Esophagus mucosa (tissue), 1 donor: Measurements from ENCODE around the gene PCYT1A. TPM values are rescaled to one million over a fixed set of nuclear protein-coding genes. Genes with fewer than 3 reads are reported as not detected.
A peak's percentile ranks its signal among the peaks of the same experiment; 100 is the strongest.

Experiments
- ATAC-seq: fragments of 200-7000 bp; cut with Tn5 transposase; one replicate; pipeline ENCODE4 v1.9.1; 2020
- total RNA-seq: library from RNA; stranded (reverse); gene quantifications from one replicate; pipeline ENCODE4 v1.2.4, GENCODE V29; 2023
- donor health status: DM: yes; HTN: yes; CAD: no.

Gene PCYT1A
- total RNA-seq, 1 donor from 2014 or later = 49.2 TPM

GRCh38 chr3:196235452-196236122 lies 51.9 kb downstream of the PCYT1A start:
- no peak for ATAC-seq

GRCh38 chr3:196232882-196233251 lies 54.7 kb downstream of the PCYT1A start:
- ATAC-seq = no peak

GRCh38 chr3:196232154-196232881 lies 55.2 kb downstream of the PCYT1A start:
- ATAC-seq = no peak

- ATAC-seq = no peak
These were observed 59.7 kb downstream of the PCYT1A start for GRCh38 chr3:196227629-196228493.

- ATAC-seq = no peak
These were observed 60.4 kb downstream of the PCYT1A start for GRCh38 chr3:196227121-196227561.

DNA sequence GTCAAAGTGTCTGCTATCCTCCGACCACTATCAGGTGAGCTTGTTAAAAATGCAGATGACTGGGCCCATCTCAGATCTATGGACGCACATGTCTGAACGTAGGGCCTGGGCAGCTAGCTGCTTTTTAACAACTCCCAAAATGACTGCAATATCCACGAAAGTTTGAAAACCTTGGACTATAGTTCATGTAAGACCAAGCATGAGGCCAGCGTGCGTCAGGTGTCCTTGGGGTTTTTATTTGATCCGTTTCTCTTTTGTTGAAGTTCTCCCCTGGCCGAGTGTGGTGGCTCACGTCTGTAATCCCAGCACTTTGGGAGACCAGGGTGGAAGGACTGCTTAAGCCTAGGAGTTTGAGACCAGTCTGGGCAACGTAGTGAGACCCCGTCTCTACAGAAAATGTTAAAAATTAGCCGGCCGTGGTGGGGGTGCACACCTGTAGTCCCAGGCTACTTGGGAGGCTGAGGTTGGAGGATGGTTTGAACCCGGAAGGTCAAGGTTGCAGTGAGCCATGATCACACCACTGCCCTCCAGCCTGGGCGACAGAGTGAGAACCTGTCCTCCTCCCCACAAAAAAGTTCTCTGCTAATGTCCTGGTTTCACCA lies 61.7 kb downstream of the PCYT1A start:
- no peak for ATAC-seq

DNA sequence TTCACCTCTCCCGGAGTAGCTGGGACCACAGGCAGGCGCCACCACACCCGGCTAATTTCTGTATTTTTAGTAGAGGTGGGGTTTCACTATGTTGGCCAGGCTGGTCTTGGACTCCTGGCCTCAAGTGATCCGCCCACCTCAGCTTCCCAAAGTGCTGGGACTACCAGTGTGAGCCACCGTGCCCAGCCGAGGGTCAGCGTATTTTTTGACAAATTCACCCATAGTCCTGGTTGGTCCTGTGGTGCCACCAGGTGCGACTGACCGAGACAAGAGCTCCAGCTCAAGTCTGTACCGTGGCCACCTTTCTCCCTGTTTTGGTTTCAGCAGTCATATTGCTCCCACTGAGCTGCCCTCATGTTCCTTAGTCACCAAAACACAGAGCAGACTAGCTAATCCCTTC lies 62.4 kb downstream of the PCYT1A start:
- ATAC-seq = no peak

DNA sequence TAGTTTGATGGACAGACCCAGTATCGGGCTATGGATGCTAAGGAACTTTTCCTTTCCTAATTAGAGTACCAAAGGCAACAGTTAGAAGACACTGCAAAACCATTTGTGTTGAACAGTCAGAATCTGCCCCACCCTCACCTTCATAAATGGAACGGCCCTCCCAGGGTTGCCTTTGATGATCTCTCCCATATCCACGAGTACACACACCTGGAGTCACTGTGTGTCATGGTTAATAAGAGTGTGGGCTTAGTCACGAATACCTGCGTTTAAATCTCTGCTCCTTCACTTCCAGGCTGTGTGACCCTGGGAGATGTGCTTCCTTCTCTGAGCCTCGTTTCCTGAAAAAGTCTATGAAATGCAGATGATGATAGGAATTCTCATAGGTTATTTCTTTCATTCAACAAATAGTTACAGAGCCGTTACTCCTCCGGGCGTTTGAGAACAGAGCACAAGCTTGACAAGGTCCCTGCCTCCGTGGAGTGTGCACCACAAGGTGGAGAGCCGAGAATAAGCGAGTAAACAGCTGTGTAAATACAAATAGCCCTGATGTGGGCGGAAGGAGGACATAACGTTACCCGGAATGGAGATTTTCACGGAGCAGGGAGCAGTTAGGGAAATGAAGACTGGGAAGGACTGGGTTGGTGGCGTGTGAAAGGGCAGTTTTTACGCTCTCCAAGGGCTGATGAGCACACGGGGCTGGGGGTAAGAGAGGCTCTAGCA lies 64.5 kb downstream of the PCYT1A start:
- ATAC-seq = peak; percentile 54

DNA sequence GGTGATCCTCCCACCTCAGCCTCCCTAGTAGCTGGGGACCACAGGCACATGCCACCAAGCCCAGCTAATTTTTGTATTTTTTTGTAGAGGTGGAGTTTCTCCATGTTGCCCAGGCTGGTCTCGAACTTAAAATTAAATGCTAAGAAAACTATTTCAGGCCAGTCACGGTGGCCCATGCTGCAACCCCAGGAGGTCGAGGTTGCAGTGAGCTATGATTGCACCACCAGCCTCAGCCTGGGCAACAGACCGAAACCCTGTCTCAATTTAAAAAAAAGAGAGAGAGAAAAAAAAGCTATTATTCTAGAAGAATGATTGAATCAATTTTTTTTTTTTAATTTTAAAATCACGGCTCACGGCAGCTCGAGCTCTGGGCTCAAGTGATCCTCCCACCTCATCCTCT lies 66.5 kb downstream of the PCYT1A start:
- no peak for ATAC-seq

- peak; percentile 65 for ATAC-seq
These were observed 66.9 kb downstream of the PCYT1A start for GRCh38 chr3:196220587-196220986.

GRCh38 chr3:196219970-196220311 lies 67.6 kb downstream of the PCYT1A start:
- ATAC-seq = no peak

DNA sequence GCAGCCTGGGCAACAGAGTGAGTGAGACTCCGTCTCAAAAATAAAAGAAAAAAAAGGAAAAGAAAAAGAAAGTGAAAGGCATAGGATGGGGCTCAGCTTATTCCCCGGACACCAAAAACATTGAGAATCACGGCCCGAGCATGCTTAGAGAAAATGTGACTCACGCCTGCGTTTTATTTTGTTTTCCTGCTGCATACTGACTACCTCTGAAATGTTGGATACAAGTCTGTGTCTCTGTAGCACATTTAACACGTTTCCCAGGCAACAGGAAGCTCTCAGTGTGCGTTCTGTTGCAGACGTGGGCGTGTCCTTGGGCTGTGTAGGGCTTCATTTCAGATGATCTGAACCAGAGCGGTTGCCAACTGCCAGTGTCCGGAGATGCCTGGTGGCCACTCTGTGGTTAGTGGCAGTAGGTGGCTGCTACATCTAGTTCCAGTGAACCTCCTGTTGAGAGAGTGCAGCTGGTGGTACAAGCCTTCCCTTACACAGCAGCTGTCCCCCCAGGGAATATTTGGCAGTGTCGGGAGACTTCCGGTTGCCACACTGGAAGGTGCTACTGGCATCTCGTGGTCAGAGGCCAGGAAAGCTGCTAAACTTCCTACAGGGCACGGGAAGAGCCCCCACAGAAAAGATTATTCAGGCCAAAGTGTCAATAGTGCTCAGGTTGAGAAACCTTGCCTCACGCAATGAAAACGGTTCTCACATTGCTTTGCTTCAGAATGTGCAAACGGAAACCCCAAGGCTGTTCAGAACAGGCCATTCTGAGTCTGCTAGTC lies 68.1 kb downstream of the PCYT1A start:
- peak; percentile 61 for ATAC-seq

DNA sequence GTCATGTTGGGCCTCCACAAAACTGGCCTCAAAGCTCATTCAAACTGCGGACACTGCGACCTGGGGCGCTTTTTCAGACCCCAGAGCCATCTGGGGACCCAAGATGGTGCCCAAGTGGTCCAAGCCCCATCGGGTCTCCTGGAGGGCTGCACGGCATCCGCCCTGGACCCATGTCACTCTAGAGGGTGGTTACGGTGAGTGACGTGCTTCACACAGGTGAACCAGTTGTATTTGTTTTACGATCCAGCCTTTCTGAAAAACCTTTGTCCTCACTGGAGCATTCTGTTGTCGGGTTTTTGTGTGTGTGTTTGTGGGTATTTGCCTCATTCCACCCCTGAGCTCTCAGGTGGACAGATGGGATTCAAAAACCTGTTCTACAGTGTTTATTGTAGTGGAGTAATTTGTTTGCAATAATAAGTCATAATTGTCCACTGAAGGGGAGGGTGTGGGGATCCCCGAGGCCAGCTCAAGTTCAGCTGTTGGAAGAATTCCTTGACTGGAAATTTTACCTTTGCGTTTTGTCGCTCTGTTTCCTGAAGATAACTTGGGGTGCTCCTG lies 69.3 kb downstream of the PCYT1A start:
- ATAC-seq = no peak

GRCh38 chr3:196217307-196218154 lies 70.0 kb downstream of the PCYT1A start:
- ATAC-seq = no peak

- no peak for ATAC-seq
These were observed 70.8 kb downstream of the PCYT1A start for GRCh38 chr3:196216681-196217211.

- ATAC-seq = peak; percentile 27
These were observed 71.4 kb downstream of the PCYT1A start, which contains the start of gene SLC51A for GRCh38 chr3:196216089-196216564. Gene SLC51A, plus strand, starts transcription at chr3:196216534. Its CDS starts 179 bp downstream, at chr3:196216713.

GRCh38 chr3:196215493-196216020 lies 72.0 kb downstream of the PCYT1A start:
- ATAC-seq = no peak

DNA sequence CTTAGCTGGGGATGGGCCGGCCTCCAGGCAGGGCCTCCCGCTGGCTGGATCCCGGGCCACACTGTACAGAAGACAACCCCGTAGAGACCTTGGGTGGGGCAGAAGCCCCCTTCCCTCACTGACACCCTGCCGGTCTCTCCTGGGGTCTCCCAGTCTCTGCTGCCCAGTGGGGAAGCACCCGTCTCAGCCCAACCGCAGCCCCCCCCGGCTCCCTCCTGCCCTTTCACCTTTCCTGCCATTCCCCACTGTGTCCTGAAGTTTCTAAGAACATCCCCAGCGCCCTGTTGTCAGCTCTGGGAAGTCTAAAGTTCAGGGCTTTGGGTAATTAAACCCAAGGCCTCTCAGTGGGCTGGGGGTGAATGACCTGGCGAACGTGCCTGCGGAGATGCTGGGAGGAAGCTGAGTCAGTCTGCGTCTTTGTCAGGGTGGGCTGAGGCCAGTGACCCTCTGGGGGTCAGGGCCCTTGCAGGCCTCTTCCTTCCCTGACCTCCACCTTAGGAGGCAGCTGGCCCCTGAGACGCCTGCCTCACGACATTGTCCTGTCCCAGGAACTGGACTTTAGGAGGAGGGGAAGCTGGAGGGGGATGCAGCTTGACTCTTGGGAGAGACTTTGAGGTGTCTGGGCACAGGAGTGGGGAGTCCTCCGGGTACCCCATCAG lies 72.6 kb downstream of the PCYT1A start:
- ATAC-seq = no peak
